Prostate gland (tissue), 2 donors: ENCODE results near the gene WFDC5.

Experiments
- POLR2A ChIP-seq: fragments of 450-650 bp; IDR thresholded peaks from one replicate; pipeline ENCODE4 v1.6.1; 2016; ENCODE audit warnings: antibody characterized with exemption, mild to moderate bottlenecking
- POLR2AphosphoS5 ChIP-seq: sonication (generic); formaldehyde crosslinking; IDR thresholded peaks from one replicate; pipeline ENCODE4 v1.6.1; 2017; ENCODE audit warnings: antibody characterized with exemption
- TF ChIP-seq, protein P1 (sequence below), 4 experiments: fragments of 200-600 bp in 2 of 4; fragments of 450-650 bp in 2 of 4; sonication (generic) in 2 of 4; IDR thresholded peaks; 1 replicate in 3 of 4; 2 replicates in 1 of 4; pipeline ENCODE4 v1.5.1; 2016 to 2019; ENCODE audit warnings: antibody characterized with exemption in 4 of 4, mild to moderate bottlenecking in 2 of 4, moderate library complexity in 2 of 4

DNA sequence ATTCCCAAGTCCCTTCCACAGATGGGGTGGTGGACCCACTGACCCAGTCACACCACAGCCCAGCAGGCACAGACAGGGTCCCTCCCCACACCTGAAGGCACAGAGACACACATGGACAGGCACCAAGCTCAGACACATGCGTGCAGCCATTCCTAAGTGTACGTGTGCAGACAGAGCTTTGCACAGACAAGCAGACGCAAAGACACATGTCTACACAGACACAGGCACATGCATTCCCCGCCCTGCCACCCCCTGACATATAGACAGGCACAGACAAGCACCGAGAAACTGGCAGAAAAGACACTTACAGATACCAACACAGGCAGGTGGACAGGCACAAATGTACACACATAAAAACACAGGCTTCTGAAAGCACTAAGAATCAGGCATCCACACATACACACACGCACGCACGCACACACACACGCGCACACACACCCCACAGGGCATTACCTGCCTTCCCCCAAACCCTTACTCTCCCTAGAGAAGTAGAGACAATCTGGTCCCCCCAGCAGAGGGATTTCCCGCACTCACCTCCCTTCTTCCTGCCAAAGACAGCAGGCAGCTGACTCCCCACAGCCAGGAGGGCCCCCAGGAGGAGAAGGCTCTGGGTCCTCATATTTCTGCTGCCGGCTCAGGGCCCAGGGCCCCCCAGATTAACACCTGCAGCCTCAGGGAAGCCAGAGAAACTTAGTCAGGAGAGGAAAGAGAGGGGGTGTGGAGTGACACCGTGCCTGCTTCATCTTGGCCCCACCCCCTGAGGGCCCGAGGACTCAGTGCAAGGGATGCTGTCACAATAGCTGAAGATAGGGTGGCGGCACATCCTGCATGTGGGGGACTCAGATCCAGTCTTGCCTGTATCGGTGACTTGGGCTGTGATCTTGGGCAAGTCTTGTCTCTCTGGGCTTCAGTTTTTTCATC is at the start of gene WFDC5:
- TF ChIP-seq, protein P1, sequence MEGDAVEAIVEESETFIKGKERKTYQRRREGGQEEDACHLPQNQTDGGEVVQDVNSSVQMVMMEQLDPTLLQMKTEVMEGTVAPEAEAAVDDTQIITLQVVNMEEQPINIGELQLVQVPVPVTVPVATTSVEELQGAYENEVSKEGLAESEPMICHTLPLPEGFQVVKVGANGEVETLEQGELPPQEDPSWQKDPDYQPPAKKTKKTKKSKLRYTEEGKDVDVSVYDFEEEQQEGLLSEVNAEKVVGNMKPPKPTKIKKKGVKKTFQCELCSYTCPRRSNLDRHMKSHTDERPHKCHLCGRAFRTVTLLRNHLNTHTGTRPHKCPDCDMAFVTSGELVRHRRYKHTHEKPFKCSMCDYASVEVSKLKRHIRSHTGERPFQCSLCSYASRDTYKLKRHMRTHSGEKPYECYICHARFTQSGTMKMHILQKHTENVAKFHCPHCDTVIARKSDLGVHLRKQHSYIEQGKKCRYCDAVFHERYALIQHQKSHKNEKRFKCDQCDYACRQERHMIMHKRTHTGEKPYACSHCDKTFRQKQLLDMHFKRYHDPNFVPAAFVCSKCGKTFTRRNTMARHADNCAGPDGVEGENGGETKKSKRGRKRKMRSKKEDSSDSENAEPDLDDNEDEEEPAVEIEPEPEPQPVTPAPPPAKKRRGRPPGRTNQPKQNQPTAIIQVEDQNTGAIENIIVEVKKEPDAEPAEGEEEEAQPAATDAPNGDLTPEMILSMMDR (IDR thresholded peaks at IDR 0.05), result no peak
- TF ChIP-seq POLR2AphosphoS5 (peak; percentile 37), POLR2A (no peak)
